Measurements from ENCODE around the gene RAB26.
"Not testable (repeated sequence)": the region's sequence is repeated elsewhere in the genome, so short reads cannot be mapped to it uniquely, and the experiment has no call there.

Gene RAB26, protein sequence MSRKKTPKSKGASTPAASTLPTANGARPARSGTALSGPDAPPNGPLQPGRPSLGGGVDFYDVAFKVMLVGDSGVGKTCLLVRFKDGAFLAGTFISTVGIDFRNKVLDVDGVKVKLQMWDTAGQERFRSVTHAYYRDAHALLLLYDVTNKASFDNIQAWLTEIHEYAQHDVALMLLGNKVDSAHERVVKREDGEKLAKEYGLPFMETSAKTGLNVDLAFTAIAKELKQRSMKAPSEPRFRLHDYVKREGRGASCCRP
- 0 to 0.15 (median 0.14) reads per million in 4 donors for total RNA-seq

GRCh38 chr16:2147981-2148671 lies at the start of gene RAB26:
TSS of gene RAB26 (plus strand) at chr16:2148625. CDS start at chr16:2148784, 159 bp downstream.
- peak; percentile 41 to 66 (median 48) for DNase-seq

DNA sequence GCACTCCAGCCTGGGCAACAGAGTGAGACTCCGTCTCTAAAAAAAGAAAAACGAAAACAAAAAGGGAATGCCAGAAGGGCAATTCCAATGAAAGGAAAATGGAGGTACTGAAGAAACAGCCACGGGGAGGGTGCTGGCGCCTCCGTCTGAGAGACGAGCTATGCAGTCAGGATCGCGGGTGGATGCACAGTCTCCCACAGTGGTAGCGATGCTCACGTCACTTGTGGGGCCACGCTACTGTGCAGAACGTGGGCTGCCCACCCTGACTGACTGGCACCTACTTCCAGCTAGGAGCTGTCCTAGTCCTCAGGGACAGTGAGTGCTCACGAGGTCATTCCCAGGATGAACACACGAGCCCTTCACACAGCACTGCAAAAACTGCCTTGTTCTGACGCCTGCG lies 46.8 kb upstream of the RAB26 start:
- DNase-seq, result not testable (repeated sequence)

GRCh38 chr16:2102471-2102870 lies 46.0 kb upstream of the RAB26 start:
- no peak for DNase-seq

- not testable (repeated sequence) for DNase-seq
Observed at GRCh38 chr16:2104464-2104863, 44.0 kb upstream of the RAB26 start.

GRCh38 chr16:2105291-2105690 lies 43.1 kb upstream of the RAB26 start:
- DNase-seq, result not testable (repeated sequence)

GRCh38 chr16:2105769-2106168 lies 42.7 kb upstream of the RAB26 start:
- DNase-seq, result not testable (repeated sequence)

GRCh38 chr16:2106211-2106610 lies 42.2 kb upstream of the RAB26 start:
- DNase-seq, result not testable (repeated sequence)

GRCh38 chr16:2107121-2107790 lies 41.2 kb upstream of the RAB26 start:
- not testable (repeated sequence) for DNase-seq

DNA sequence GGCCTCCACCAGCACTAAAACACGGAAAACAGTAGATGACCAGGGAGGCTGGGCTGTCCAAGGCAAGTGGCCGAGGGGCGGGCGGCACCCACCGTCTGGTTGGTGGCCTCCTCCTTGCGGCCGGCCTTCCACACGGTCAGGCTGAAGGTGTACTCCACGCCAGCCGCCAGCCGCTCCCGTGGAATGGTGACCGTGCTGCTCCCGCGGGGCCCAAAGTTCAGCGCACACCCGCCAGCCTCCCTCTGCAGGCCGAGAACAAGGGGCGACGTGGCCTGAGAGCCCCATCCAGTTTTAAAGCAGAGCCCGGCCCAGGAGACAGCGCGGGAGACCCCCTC lies 40.7 kb upstream of the RAB26 start:
- not testable (repeated sequence) for DNase-seq

- not testable (repeated sequence) for DNase-seq
Observed at GRCh38 chr16:2108446-2109270, 39.8 kb upstream of the RAB26 start.

DNA sequence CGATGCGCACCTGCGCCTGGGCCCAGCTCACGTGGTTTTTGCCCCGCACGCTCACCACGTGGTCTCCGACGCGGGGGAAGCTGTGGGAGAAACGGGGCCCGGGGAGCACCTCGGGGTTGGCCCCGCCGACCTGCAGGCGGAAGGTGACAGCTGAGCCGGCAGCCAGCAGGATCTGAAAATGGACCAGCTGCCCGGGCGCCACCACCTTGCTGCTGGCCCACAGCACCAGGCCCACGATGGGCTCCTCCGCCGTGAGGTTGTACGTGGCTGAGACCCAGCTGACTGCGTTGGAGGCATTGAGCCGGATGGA lies 39.2 kb upstream of the RAB26 start:
- DNase-seq, result not testable (repeated sequence)

- not testable (repeated sequence) for DNase-seq
Observed at GRCh38 chr16:2109872-2110271, 38.6 kb upstream of the RAB26 start.

- not testable (repeated sequence) for DNase-seq
Observed at GRCh38 chr16:2110332-2111008, 38.0 kb upstream of the RAB26 start.

- not testable (repeated sequence) for DNase-seq
Observed at GRCh38 chr16:2111009-2111353, 37.4 kb upstream of the RAB26 start.

DNA sequence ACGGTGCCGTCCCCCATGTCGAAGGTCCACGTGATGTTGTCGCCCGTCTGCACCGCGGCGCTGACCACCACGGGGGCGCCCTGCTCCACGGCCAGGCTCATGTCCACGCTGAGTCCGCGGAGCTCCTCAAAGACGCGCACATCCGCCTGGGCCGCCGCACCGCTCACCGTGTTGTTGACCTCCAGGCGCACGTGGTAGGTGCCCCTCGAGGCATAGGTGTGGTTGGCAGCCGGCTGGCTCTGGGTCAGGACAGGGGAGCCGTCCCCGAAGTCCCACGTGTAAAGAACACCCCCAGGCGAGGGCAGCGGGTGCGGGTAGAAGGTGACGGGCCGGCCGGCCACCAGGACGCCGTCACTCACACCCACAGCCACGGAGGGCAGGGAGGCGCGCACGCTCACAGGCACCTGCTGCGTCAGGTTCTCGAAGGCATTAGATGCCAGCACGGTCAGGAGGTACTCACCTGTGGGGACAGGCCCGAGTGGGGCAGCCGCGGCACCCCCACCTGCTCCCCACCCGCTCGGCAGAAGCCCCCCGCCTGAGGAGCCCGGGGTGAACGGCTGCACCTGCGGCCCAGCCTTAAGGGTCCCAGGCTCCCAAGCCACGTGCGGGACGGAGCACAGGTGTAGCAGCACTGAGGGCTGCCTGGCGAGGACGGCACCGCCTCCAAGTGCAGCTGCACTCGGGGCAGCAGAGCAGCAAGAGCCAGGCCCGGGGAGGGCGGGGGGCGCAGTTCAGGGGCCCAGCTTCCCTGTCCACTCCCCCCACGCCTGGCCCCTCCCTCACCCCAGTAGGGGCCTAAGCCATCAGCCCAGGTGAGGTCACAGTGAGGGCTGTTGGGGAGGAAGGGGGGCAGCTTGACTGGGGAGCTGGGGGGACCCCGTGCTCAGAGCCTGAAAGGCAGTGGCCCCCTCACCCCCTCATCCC lies 36.8 kb upstream of the RAB26 start:
- DNase-seq, result not testable (repeated sequence)

DNA sequence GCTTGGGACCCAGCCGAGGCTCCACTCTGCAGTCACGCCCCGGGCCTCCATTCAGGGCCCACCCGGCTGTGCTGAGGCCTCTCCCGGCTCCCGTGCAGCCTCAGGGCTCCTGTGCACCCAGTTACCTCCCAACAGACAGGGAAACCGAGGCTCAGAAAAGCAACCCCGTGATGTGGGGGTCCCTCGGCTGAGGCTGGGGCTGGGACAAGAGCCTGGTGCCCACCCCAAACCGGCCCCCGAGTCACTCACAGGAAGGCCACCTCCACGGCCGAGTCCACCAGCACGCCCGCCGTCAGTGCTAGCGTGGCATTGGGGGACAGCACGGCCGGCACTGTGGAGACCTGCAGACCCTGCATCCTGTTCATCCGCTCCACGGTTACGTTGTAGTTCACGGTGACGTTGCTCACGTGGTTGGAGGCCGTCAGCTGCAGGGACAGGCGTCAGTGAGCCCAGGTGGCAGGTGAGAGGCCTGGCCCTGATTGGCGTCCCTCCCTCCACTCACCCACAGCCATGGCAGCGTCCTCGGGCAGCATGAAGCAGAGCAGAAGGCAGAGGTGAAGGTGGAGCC lies 35.8 kb upstream of the RAB26 start:
- DNase-seq, result not testable (repeated sequence)

DNA sequence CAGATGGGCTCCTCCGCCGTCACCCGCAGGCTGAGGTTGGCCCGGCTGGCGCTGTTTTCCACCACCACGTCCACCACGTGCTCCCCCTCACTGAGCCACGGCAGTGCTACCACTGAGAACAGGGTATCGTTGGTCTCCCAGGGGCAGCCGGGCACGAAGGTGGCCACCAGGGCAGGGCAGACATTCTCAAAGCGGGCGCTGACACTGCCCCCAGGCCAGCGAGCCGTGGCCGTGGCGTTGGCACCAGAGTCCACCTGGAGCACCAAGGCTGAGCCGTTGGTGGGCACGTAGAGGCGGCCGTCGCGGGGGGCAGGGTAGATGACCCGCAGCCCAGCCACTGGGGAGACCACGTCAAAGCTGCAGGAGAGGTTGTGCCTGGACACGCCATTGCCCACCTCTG lies 34.2 kb upstream of the RAB26 start:
- DNase-seq, result not testable (repeated sequence)

DNA sequence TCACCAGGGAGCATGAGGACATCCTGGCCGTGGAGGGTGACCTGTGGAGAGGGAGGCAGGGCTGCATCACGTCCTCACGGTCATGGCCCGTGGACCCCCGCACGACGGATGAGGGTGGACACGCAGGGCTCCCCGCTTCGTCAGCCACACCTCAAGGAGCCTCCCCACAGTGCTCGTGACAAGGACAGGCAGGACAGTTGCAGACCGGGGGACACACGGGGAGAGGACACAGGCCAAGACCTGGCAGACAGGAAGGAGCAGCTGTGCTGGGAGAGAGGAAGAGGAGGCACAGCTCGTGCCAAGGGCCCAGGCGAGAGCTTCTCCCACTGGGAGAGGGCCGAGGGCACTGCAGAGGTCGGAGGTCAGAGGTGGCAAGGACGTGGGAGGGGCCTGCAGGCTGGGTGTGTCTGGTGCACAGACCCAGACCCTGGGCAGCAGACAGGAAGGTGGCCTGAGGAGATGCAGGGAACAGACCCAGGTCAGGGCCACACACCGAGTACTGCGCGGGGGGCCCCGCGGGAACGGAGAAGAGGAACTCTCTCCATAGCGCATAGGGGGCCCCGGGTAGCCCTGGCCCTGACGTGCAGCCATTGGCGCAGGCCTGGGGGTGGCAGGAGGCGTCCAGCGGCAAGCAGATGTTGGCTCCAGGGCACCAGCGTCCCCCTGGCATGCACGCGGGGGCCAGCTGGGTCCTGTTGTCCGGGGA lies 33.4 kb upstream of the RAB26 start:
- DNase-seq, result not testable (repeated sequence)

DNA sequence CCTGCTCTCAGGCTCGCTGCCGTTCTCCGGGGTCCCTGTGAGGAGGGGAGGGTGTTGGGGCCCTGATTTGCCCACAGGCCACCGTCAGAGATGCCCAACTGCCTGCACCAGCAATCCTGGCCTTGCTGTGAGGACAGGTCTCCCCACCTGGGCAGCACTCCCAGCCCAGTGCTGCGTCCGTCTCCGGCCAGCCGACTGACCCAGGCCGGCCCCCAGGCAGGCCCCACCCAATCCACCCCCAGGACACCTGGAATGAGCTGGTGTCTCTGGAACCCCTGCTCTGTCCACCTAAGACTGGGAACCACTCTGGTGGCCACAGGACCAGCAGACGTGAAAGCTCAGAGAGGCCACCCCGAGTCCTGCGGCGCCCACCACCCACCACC lies 32.8 kb upstream of the RAB26 start:
- no peak for DNase-seq

GRCh38 chr16:2116428-2116827 lies 32.0 kb upstream of the RAB26 start:
- DNase-seq, result not testable (repeated sequence)
